HepG2 (cell line): ENCODE data around the gene FAM229A. TPM values are rescaled to one million over a fixed set of nuclear protein-coding genes. Genes with fewer than 3 reads are reported as not detected.
A peak's percentile ranks its signal among the peaks of the same experiment; 100 is the strongest.

Experiments
- ATF2 ChIP-seq: sonication (generic); formaldehyde crosslinking; IDR thresholded peaks from 2 replicates; pipeline ENCODE4 v1.4.0; 2020; ENCODE audit warnings: missing genetic modification reagents
- MEF2D ChIP-seq: sonication (generic); formaldehyde crosslinking; IDR thresholded peaks from 2 replicates; pipeline ENCODE4 v1.5.1; 2020; ENCODE audit warnings: mild to moderate bottlenecking, missing genetic modification reagents
- MYNN ChIP-seq: sonication (generic); formaldehyde crosslinking; IDR thresholded peaks from 2 replicates; pipeline ENCODE4 v1.4.0; 2020; ENCODE audit warnings: mild to moderate bottlenecking, low read depth, missing genetic modification reagents
- NONO ChIP-seq, 2 experiments: fragments of 450-650 bp in 1 of 2; sonication (generic) in 1 of 2; formaldehyde crosslinking in 1 of 2; IDR thresholded peaks in 1 of 2; conservative IDR thresholded peaks in 1 of 2; 2 replicates each; pipeline versions ENCODE4 v1.6.1 to v1.8.0; 2017 to 2022; ENCODE audit warnings: mild to moderate bottlenecking in 1 of 2, missing genetic modification reagents in 1 of 2, moderate library complexity in 1 of 2
- RAD51 ChIP-seq: fragments of 450-650 bp; IDR thresholded peaks from 2 replicates; pipeline ENCODE4 v1.6.1; 2016; ENCODE audit warnings: borderline replicate concordance
- ZFP36 ChIP-seq: fragments of 150-350 bp; IDR thresholded peaks from 2 replicates; pipeline ENCODE4 v1.6.1; 2018; ENCODE audit warnings: borderline replicate concordance, low read length, low read depth; ENCODE audit not compliant: partially characterized antibody
- ZNF275 ChIP-seq: sonication (generic); formaldehyde crosslinking; IDR thresholded peaks from 2 replicates; pipeline ENCODE4 v1.8.0; 2022; ENCODE audit warnings: missing genetic modification reagents, mild to moderate bottlenecking, inconsistent platforms, borderline replicate concordance
- ZNF513 ChIP-seq: sonication (generic); formaldehyde crosslinking; conservative IDR thresholded peaks from 2 replicates; pipeline ENCODE4 v1.5.0; 2020; ENCODE audit warnings: missing genetic modification reagents
- ZNF792 ChIP-seq: IDR thresholded peaks from 2 replicates; pipeline ENCODE4 v1.6.1; 2016
- ZNF883 ChIP-seq: sonication (generic); formaldehyde crosslinking; IDR thresholded peaks from 2 replicates; pipeline ENCODE4 v1.5.1; 2020; ENCODE audit warnings: mild to moderate bottlenecking, missing genetic modification reagents; ENCODE audit errors: not compliant biosample characterization
- polyA plus RNA-seq, 8 experiments: library from polyadenylated mRNA; depleted of rRNA in 3 of 8; stranded (reverse) in 7 of 8; unstranded in 1 of 8; fragments of >200 nt; fragmentation: Illumina TruSeq in 4 of 8; extraction: Trizol in 4 of 8; gene quantifications; 2 replicates each; pipeline versions ENCODE4 v1.2.1 to v1.2.3, GENCODE V29; 2011 to 2016; ENCODE audit warnings: low read depth in 4 of 8, missing spikeins in 1 of 8, mixed read lengths in 1 of 8; ENCODE audit not compliant: insufficient read depth in 1 of 8
- total RNA-seq, 5 experiments: library from RNA; depleted of rRNA; stranded (reverse); fragments of >200 nt; fragmentation: Illumina TruSeq; extraction: Trizol; gene quantifications; 2 replicates each; pipeline ENCODE4 v1.2.3, GENCODE V29; 2016; ENCODE audit warnings: low read depth in 1 of 5
- TF ChIP-seq, protein P1 (sequence below), 2 experiments: fragments of 450-650 bp in 1 of 2; sonication (generic) in 1 of 2; formaldehyde crosslinking in 1 of 2; IDR thresholded peaks; 2 replicates each; pipeline versions ENCODE4 v1.6.1 to v1.8.0; 2016 to 2022; ENCODE audit warnings: antibody characterized with exemption in 1 of 2, mild to moderate bottlenecking in 1 of 2, missing genetic modification reagents in 1 of 2
- TF ChIP-seq, protein P2 (sequence below): IDR thresholded peaks from 2 replicates; pipeline ENCODE4 v1.6.1; 2016; ENCODE audit warnings: low read depth, control low read depth

FAM229A gene
- total and polyA plus RNA-seq, 2 of the 13 experiments (the other 11 are each of a cell fraction or from before 2014, with no cell fraction given): 3.2 to 17.6 TPM

- TF ChIP-seq, protein P1, sequence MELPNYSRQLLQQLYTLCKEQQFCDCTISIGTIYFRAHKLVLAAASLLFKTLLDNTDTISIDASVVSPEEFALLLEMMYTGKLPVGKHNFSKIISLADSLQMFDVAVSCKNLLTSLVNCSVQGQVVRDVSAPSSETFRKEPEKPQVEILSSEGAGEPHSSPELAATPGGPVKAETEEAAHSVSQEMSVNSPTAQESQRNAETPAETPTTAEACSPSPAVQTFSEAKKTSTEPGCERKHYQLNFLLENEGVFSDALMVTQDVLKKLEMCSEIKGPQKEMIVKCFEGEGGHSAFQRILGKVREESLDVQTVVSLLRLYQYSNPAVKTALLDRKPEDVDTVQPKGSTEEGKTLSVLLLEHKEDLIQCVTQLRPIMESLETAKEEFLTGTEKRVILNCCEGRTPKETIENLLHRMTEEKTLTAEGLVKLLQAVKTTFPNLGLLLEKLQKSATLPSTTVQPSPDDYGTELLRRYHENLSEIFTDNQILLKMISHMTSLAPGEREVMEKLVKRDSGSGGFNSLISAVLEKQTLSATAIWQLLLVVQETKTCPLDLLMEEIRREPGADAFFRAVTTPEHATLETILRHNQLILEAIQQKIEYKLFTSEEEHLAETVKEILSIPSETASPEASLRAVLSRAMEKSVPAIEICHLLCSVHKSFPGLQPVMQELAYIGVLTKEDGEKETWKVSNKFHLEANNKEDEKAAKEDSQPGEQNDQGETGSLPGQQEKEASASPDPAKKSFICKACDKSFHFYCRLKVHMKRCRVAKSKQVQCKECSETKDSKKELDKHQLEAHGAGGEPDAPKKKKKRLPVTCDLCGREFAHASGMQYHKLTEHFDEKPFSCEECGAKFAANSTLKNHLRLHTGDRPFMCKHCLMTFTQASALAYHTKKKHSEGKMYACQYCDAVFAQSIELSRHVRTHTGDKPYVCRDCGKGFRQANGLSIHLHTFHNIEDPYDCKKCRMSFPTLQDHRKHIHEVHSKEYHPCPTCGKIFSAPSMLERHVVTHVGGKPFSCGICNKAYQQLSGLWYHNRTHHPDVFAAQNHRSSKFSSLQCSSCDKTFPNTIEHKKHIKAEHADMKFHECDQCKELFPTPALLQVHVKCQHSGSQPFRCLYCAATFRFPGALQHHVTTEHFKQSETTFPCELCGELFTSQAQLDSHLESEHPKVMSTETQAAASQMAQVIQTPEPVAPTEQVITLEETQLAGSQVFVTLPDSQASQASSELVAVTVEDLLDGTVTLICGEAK (IDR thresholded peaks at IDR 0.05): no peak
- TF ChIP-seq, protein P1 (CRISPR knock-in tag; IDR thresholded peaks at IDR 0.05): peak; percentile 20; the same call in 1 of the 2 replicates
- TF ChIP-seq ZFP36: no peak
- no peak for TF ChIP-seq ZNF275 (CRISPR knock-in tag)
- no peak for TF ChIP-seq MYNN
- no peak for TF ChIP-seq NONO (IDR thresholded peaks at IDR 0.05)
- TF ChIP-seq NONO (CRISPR knock-in tag; conservative IDR thresholded peaks at IDR 0.05): no peak
- TF ChIP-seq ZNF883: peak; percentile 24
- no peak for TF ChIP-seq ZNF792 (CRISPR knock-in tag)
- TF ChIP-seq MEF2D (CRISPR knock-in tag): peak; percentile 59; the same call in 1 of the 2 replicates
- peak; percentile 25; the same call in 1 of the 2 replicates for TF ChIP-seq ATF2 (CRISPR knock-in tag)
- TF ChIP-seq RAD51: no peak
- TF ChIP-seq, protein P2, sequence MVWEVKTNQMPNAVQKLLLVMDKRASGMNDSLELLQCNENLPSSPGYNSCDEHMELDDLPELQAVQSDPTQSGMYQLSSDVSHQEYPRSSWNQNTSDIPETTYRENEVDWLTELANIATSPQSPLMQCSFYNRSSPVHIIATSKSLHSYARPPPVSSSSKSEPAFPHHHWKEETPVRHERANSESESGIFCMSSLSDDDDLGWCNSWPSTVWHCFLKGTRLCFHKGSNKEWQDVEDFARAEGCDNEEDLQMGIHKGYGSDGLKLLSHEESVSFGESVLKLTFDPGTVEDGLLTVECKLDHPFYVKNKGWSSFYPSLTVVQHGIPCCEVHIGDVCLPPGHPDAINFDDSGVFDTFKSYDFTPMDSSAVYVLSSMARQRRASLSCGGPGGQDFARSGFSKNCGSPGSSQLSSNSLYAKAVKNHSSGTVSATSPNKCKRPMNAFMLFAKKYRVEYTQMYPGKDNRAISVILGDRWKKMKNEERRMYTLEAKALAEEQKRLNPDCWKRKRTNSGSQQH (CRISPR knock-in tag): no peak
- TF ChIP-seq ZNF513 (CRISPR knock-in tag): no peak
Measured at GRCh38 chr1:32350785-32351398, 11.4 kb downstream of the FAM229A start (continued).
